GM19238 (cell line): ENCODE measurements around the gene RUSF1.
A peak's percentile ranks its signal among the peaks of the same experiment; 100 is the strongest.

Experiments used
- DNase-seq: peaks from one replicate; pipeline ENCODE4 v3.0.0; 2011; ENCODE audit warnings: low spot score; ENCODE audit not compliant: insufficient read length

RUSF1 gene

DNA sequence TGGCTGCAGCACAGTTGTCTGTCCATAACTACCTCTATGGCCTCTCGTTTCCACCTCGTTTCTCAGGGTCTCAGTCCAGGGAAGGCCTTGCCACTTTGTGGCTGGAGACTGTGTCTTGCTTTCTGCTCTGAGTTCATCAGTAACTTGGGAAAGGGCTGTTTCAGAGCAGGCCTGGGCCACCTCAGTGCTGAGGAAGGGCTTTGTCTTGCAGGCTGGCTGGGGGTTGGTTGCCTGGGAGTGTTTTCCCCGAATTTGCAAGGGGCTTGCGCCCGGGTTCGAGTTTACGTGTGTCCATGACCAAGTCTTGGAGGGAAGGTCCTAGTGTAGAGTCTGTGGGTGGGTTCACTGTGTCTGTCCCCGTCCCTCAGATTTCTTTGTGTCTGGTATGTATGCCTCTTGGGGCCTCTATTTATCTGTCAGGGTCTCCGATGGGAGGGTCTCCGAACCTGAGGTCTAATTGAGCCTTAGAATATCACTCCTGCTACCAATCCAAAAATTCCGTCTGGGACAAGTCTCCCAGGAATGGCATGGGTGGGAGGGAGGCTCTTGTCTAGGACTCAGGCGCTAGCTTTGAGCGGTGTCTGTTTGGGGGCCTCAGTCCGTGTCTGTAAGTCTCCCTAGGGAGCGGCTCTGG, 36.8 kb downstream of the RUSF1 start:
- no peak for DNase-seq

DNA sequence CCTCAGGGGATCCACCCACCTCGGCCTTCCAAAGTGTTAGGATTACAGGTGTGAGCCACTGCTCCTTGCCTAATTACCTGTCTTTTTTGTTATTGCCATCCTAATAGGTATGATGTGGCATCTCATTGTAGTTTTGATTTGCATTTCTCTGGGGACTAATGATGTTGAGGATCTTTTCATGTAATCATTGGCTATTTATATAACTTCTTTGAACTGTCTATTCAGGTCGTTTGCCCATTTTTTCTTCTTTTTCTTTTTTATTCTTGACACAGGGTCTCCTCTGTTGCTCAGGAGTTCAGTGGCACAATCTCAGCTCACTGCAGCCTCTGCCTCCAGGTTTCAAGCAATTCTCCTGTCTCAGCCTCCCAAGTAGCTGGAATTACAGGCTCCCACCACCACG, 37.6 kb downstream of the RUSF1 start:
- no peak for DNase-seq

GRCh38 chr16:31467858-31468257, 40.3 kb downstream of the RUSF1 start:
- no peak for DNase-seq

DNA sequence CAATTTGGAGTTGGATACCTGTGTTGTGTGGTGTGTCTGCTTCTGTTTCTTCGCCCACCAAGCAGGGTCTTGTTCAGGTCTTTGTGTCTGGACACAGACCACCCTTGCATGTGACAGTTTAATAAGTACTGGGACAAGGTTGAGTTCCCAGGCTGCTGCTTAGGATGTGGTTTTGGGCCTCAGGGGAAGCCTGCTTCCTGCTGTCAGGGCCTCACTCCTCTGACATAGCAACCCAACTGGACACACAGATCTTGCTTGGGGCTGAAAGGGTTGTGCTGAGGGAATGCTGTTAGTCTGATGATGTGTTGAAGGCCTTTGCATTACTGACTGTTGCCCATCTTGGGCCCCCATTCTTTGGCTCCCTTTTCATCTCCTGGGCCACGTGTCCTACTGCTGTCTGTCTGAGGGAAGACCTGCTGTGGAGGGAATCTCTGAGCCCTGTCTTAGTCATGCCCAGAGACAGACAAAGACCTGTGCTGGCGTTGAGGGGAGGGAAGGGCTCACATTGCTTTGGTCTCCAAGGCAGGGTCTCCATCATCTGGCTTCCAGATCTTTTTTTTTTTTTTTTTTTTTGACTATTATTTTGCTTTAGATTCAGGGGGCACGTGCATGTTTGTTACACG, 40.9 kb downstream of the RUSF1 start:
- DNase-seq, result no peak

GRCh38 chr16:31466381-31466841, 41.8 kb downstream of the RUSF1 start:
- no peak for DNase-seq

- no peak for DNase-seq
Observed at GRCh38 chr16:31465788-31466370, 42.3 kb downstream of the RUSF1 start.

DNA sequence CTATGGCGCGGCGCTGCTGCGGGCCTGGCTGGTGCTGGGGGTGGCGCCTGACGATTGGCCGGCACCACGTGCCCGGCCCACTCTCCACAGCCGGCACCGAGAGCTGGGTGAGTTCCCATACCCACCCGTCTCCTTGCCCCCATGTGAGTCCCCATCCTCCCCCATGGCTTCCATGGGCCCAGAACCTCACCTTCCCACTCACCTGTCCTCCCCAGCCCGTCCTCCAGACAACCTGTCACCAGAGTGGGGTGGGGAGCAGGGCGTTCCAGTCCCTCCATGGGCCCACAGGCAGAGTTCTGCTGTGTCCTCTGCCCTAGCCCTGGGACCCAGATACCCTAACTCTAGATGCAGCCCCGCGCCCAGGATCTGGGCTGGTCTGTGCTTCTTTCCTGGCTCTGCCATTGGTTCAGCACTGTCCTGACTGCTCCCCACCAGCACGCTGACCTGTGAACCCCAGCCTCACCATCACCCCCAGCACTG, 43.4 kb downstream of the RUSF1 start:
- DNase-seq, result no peak

DNA sequence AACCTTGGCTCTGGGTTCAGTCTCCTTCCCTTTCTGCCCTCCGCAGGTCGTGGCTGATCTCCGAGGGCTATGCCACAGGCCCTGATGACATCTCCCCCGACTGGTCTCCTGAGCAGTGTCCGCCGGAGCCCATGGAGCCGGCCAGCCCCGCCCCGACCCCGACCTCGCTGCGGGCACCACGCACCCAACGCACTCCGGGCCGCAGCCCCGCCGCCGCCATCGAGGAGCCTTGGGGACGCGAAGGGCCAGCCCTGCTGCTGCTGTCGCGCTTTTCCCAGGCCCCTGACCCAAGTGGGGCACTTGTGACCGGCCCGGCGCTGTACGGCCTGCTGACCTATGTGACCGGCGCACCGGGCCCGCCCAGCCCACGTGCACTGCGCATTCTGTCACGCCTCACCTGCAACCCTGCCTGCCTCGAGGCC, 43.8 kb downstream of the RUSF1 start:
- DNase-seq, result no peak

- no peak for DNase-seq
Observed at GRCh38 chr16:31461921-31462804, 46.0 kb downstream of the RUSF1 start.

GRCh38 chr16:31461201-31461920, 46.8 kb downstream of the RUSF1 start:
- DNase-seq, result no peak

DNA sequence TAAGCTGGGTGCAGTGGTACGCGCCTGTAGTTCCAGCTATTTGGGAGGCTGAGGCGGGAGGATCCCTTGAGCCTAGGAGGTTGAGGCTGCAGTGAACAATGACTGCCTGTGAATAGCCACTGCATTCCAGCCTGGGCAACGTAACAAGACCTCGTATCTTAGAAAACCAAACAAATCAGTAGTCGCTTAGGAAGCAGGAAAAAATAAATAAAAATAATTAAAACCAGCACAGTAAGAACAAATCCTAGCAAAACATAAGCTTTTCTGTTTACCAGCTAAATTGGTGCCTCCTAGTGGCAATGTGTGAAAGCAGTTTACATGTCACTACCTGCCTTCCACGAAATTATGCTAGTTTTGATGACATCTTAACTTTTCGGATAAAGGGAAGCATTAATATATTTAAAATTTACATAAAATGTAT, 47.6 kb downstream of the RUSF1 start:
- DNase-seq, result no peak

- peak; percentile 87 for DNase-seq
Observed at GRCh38 chr16:31459687-31460581, 48.3 kb downstream of the RUSF1 start.

DNA sequence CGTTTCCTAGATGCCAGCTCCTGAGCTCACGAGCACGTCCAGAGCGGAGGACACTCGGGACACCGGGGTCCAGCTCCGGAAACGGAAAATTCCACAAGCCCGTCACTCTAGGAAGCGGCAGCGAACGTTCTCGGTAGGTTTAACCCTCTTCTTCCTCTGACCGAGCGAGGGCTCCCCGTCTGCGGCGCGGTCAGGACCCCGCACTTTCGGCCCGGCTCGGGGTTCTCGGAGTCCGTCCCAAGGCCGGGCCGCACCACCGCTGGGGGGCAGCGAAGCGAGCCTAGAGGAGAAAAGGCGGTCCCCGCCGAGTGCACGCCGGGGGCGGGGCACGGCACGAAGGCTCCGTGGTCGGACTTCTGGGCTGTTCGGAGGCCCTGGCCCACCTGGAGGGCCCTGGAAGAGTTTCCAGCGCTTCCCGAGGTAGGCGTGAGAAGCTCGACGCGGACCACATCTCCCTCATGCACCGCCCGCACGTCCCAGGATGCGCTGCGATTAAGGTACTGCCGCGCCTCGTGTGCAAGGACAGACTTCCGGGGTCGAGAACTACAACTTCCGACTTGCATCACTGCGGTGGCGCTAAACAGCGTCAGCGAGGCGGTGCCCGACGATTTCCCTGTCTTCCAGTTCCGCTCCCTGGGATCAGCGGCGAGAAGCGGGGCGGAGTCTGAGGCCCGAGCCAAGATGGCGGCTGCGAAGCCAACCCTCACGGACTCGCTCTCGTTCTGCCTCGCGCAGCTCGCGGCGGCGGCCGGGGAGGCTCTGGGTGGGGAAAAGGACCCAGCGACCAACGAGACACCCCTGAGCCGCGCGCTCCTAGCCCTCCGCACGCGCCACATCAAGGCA, 49.1 kb downstream of the RUSF1 start, which contains the start of gene ARMC5:
ARMC5 (plus strand) TSS at position 658 of the 843 bp plus-strand sequence; CDS start at position 682, 24 bp downstream.
- DNase-seq, result peak; percentile 74

GRCh38 chr16:31458073-31458843, 49.9 kb downstream of the RUSF1 start:
- peak; percentile 58 for DNase-seq

GRCh38 chr16:31456988-31457360, 51.2 kb downstream of the RUSF1 start:
- DNase-seq, result no peak

DNA sequence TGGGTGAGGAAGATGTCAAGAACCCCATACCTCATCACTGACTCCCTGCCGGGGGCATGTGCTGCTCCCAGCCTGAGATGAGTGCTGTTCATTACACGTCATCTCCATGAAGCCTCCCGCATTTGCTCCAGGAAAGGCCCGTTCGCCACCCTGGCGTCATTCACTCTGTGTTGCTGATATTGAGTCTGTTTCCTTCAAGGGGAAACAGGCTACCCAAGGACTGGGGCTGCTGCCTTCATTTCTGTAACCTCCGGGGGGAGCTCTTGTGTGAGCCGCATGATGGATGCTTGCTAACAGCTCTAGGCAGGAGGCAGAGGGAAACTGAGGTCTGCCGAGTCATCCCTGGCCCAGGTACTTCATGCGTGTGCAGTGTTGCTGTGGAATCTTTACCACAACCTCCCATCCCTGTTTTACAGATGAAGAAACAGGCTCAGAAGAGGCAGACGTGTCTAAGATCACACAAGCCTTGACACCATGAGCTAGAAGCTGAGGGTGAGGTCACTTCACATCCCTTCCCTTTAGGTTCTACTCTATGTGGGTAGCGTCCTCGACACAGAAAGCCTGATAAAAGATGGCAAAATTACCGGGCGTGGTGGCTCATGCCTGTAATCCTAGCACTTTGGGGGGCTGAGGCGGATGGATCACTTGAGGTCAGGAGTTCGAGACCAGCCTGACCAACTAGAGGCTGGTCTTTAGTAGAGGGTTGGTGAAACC, 52.4 kb downstream of the RUSF1 start:
- DNase-seq, result no peak
